HG03159 (cell line): ENCODE results near the gene PSAT1.

Source experiments
- ATAC-seq: cut with Tn5 transposase; IDR thresholded peaks from one replicate; pipeline ENCODE4 v1.9.1; 2021; ENCODE audit warnings: mild to moderate bottlenecking, moderate library complexity; ENCODE audit not compliant: unreplicated experiment

The PSAT1 gene

DNA sequence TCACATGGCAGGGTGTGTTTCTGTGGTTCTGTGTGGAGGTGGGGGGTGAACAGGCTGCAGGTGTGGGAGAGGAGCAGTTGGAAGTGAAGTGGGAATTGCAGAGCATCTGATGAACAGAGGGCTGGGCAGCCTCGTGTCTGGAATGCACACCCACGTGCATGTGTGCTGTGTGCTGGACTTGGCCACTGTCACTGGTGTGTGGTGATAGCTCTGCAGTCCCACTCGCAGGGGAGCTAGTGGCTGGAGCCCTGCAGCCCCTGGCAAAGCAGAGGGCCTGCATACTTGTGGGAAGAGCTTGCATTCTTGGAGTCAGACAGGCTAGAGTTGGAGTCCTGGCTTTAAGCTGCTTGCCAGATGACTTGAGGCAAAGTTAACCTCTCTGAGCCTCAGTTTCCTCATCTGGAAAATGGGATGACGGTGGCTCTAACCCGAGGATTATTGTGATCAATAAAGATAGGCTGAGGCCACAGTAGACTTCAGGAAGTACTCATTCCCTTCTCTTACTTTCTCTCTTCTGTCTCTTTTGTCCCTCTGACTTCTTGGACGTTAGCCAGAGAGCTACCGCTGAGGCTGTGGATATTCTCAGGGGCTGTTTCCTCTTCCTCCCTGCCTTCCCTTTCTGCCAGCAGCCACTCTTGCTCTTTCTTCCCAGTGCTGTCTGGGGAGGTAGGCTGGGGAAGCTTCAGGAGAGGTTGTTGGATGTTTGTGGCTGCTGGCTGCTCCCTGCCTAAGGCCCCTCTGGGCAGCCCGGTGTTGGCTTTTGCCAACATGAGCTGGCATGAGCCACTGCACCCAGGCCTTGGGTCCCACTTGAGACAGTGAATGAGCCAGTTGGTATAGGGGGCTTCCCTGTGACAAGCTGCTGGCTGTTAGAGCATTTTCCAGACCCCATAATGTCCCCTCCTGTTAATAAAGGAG lies 18.3 kb downstream of the PSAT1 start:
- ATAC-seq = no peak

DNA sequence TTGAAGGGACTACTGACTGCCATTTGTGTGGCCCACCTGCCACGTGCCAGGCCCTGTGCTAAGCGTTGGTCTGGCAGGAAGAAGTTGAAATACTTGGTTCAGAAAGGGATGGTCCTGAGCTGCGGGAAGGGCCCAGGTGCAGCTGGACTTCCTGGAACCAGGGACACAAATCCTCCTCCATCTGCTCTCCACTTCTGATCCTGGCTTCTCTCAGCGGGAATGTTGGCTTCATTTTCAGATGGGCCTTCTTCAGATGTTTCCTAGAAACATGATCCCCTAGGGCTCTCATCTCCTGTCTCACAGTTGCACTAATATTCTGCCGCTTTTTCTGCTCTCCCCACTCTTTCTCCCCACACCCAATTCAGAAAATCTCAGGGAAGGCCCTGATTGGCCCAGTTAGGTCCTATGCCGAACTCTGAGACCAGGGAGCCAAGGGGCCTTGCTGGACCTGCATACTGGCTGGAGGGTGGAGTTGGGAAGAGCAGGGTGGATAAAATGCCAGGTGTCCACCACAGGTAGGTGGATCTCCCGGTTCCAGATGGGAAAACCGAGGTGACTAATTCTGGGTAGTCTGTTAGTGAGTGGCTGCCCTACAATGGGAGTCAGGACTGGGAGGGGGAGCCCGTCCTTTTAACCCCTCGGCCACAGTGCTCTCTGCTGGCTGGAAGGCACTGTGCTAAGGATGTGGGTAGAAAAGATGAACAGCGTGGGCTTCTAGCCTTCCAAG lies 19.4 kb downstream of the PSAT1 start:
- no peak for ATAC-seq

GRCh38 chr9:78319197-78320029 lies 22.5 kb downstream of the PSAT1 start:
- no peak for ATAC-seq

DNA sequence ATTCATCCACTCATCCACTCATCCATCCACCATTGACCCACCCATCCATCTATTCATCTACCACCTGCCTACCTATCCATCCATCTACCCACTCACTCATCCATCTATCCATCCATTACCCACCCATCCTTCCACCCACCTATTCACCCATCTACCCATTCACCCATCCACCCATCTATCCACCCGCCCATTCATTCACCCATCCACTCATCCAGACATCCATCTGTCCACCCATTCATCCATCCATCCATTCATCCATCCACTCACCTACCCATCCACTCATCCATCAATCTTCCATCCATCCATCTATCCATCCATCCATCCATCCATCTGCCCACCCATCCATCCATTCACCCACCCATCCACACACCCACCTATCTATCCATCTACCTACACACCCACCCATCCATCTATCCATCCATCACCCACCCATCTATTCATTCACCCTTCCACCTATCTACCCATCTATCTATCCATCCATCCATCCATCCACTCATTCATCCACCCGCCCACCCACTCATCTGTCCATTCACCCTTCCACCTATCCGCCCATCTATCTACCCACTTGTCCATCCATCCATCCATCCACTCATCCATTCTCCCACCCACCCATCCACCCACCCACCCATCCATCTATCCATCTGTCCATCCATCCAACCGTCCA lies 23.2 kb downstream of the PSAT1 start:
- no peak for ATAC-seq

GRCh38 chr9:78320875-78321496 lies 24.1 kb downstream of the PSAT1 start:
- ATAC-seq = no peak

DNA sequence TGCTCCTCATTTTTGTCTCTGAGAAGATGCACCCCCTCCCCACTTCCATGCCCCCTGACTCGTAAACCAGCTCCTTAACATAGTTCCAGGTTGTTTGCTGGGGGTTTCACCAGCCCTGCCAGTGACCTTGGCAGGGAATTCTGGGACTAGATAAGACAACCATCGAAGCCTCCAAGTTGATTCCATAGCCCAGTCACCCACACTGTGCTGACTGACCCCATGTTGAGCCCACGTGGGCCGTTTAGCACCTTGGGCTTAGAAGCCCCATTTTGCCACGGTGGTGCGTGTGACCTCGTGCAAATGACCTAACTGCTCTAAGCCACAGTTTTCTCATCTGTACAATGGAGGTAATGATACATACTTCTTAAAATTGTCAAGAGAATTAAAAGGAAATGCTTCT lies 24.6 kb downstream of the PSAT1 start:
- no peak for ATAC-seq

- ATAC-seq = no peak
Measured at GRCh38 chr9:78324068-78324650, 27.2 kb downstream of the PSAT1 start.

DNA sequence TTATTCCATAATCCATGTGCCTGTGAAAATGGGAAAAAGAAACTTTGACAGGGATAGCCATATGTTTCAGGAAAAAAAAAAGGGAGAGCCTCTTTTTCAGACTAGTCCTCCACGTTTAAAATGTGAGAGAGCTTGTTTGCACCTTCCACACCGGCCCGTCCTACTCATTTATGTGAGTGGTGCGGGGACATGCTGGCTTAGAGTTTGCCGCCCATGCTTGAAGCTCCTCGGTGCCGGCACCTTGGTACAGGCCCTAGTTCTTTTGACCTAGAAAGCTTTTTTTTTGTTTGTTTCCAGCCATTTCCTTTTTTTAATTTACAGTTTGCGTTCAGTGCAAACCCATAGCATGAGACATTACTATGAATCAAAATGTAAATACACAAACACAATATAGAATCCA lies 27.8 kb downstream of the PSAT1 start:
- ATAC-seq = no peak

GRCh38 chr9:78325343-78325742 lies 28.4 kb downstream of the PSAT1 start:
- no peak for ATAC-seq

DNA sequence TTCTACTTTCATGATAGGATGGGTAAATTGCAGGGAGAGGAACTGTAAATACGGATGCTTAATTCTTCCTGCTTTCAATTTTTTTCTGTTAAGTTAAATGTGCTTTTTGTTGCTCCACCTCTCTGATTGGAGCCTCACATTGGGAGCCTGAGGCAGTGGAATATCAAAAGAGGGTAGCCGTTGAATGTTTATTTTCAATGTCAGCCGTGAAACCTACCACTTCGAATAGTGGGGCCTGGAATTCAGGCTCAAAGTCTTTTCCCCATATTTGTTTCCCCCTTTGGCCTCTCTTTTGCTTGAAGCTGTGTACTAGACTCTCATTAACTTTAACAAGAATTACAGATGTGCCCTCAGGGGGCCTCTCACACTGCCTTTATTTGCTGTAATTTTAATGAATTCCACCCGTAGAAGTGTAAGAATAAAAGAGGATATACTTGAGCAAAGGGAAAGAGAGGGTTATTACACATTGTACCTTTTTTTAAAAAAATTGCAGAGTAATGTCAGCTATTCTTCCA lies 29.0 kb downstream of the PSAT1 start:
- no peak for ATAC-seq

DNA sequence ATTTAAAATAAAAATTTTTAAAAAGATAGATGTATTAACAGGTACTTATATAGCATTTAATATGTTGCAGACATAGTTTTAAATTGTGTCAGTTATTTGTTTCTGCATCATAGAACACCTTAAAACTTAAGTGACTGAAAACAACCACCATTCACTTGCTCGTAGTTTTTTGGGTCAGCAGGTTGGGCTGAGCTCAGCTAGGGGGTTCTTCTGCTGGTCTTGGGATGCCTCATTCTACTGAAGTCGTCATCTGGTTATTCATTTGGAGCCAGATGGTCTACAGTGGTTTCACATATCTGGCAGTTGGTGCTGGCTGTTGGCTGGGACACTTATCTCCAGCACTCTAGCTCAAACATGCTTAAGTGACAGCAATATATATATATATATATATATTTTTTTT lies 29.6 kb downstream of the PSAT1 start:
- ATAC-seq = no peak

GRCh38 chr9:78332381-78332780 lies 35.5 kb downstream of the PSAT1 start:
- no peak for ATAC-seq

DNA sequence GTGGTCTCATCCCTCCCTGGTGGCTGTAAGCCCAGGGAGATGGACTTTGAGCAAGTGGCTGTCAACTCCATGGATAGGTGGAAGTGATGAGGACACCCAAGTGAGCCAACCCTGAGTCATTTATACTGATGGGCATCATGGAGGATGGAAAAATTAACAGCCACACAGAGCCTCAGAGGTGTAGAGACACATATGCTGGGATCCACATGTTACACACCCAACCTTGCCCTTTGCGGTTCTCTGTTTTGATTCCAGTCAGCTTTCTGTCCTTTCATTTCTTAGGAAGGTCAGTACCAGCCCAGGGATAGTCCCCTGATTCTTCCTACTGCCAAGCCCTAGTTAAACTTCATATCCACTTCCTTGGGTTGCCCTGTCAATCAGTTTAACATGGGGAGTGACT lies 51.9 kb downstream of the PSAT1 start:
- ATAC-seq = no peak

DNA sequence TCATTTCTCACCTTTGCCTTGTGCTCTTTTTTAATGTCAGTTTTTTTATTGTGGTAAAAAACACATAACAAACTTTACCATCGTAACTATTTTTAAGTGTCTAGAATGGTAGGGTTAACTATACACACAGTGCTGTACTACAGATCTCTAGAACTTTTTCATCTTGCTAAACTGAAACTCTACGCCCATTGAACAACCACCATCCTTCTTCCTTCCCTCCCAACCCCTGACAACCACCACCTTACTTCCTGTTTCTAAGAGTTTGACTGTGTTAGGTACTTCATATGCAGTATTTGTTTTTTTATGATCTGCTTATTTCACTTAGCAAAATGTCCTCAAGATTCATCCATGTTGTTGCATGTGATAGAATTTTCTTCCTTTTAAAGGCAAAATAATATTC lies 54.9 kb downstream of the PSAT1 start:
- peak; percentile 49 for ATAC-seq

GRCh38 chr9:78354324-78354973 lies 57.5 kb downstream of the PSAT1 start:
- no peak for ATAC-seq

- ATAC-seq = no peak
Measured at GRCh38 chr9:78354989-78355388, 58.1 kb downstream of the PSAT1 start.

DNA sequence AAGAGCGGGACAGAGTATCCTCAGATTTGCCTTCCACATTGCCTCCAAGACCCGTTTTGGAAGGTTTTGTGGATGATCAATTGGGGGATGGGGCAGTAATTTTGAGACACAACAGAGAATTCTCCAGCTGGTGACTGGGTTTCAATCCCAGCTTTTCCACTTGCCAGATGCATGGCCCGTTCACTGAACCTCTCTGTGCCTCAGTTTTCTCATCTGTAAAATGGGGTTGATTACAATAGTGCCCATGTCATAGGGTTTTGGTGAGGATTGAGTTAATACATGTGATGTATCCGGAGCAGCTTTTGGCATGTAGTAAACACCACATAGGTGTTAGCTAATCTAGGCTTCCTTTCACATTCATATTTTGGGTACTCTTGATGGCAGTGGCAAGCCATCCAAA lies 59.7 kb downstream of the PSAT1 start:
- no peak for ATAC-seq

GRCh38 chr9:78357165-78357873 lies 60.4 kb downstream of the PSAT1 start:
- no peak for ATAC-seq
